Lower lobe of right lung (tissue), 2 donors: Measurements from ENCODE around the gene GSAP. TPM values are rescaled to one million over a fixed set of nuclear protein-coding genes. Genes with fewer than 3 reads are reported as not detected.
"Not testable (repeated sequence)": the region's sequence is repeated elsewhere in the genome, so short reads cannot be mapped to it uniquely, and the experiment has no call there.

Experiments used
- ATAC-seq, 2 donors: fragments of 200-7000 bp; cut with Tn5 transposase; one replicate each; pipeline ENCODE4 v1.9.1; 2020 to 2022; ENCODE audit warnings: mild to moderate bottlenecking in 2 of 2, moderate library complexity in 2 of 2
- DNase-seq: peaks from one replicate; pipeline ENCODE4 v3.0.0-alpha.2; 2020
- H3K27ac ChIP-seq: fragments of 200-600 bp; one replicate; pipeline ENCODE4 v1.8.0; 2022
- H3K27me3 ChIP-seq: fragments of 200-600 bp; one replicate; pipeline ENCODE4 v1.8.0; 2022; ENCODE audit warnings: low read depth
- H3K36me3 ChIP-seq: fragments of 200-600 bp; one replicate; pipeline ENCODE4 v1.8.0; 2022; ENCODE audit warnings: mild to moderate bottlenecking
- H3K4me1 ChIP-seq: fragments of 200-600 bp; one replicate; pipeline ENCODE4 v1.8.0; 2022
- H3K4me3 ChIP-seq: fragments of 200-600 bp; one replicate; pipeline ENCODE4 v1.8.0; 2022; ENCODE audit warnings: mild to moderate bottlenecking
- H3K9me3 ChIP-seq: fragments of 200-600 bp; one replicate; pipeline ENCODE4 v1.8.0; 2022
- intact Hi-C: fragments of 100-400 bp; cut with DNase I; formaldehyde crosslinking; loops from one replicate; pipeline ENCODE4 v1.11.0; 2022
- total RNA-seq: library from RNA; stranded (reverse); fragmentation: NEBNext Ultra II Directional; extraction: Animal tissue kit (Norgen Biotek cat#: 25700); gene quantifications from one replicate; pipeline ENCODE4 v1.2.1, GENCODE V29; 2021
- TF ChIP-seq, protein P1 (sequence below): fragments of 200-600 bp; IDR thresholded peaks from one replicate; pipeline ENCODE4 v1.8.0; 2022; ENCODE audit warnings: antibody characterized with exemption, mild to moderate bottlenecking
- donor health status: DM: no; HTN: yes; CAD: no; lungs with severe emphysema.

Gene GSAP
- total RNA-seq, 1 donor from 2014 or later, result 80.0 TPM

DNA sequence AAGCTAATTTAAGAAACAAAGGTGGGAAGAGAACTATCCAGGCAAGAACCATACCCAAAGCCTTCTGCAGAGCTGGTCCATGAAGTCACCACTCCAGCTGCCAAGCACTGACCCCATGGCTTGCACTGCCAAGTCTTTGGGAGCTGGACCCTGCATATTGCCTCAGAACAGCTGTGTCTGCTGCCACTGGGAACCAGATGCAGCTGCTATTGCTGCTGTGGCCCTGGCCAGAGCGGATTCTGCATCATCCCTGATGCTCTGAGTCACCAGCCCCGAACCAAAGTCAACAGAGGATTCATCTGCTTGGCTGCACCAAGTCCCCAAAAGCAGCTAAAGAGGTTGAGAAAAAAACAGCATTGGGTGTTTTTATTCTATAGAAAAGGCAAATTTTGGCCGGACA is 39.2 kb upstream of the GSAP start:
- no peak overlapping the region for H3K4me3 ChIP-seq
- no peaks in the 10 kb centered on the region for H3K36me3 ChIP-seq
- TF ChIP-seq, protein P1, sequence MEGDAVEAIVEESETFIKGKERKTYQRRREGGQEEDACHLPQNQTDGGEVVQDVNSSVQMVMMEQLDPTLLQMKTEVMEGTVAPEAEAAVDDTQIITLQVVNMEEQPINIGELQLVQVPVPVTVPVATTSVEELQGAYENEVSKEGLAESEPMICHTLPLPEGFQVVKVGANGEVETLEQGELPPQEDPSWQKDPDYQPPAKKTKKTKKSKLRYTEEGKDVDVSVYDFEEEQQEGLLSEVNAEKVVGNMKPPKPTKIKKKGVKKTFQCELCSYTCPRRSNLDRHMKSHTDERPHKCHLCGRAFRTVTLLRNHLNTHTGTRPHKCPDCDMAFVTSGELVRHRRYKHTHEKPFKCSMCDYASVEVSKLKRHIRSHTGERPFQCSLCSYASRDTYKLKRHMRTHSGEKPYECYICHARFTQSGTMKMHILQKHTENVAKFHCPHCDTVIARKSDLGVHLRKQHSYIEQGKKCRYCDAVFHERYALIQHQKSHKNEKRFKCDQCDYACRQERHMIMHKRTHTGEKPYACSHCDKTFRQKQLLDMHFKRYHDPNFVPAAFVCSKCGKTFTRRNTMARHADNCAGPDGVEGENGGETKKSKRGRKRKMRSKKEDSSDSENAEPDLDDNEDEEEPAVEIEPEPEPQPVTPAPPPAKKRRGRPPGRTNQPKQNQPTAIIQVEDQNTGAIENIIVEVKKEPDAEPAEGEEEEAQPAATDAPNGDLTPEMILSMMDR, result no peak
- no peak for DNase-seq
- peak in 1 of 2 donors; percentile 23 for ATAC-seq
- no peaks in the 10 kb centered on the region for H3K27me3 ChIP-seq
- H3K4me1 ChIP-seq, result peaks cover 14% of the 10 kb centered on the region
- intact Hi-C loops, result no loop called here
- no peak overlapping the region for H3K27ac ChIP-seq
- H3K9me3 ChIP-seq, result no peaks in the 10 kb centered on the region

DNA sequence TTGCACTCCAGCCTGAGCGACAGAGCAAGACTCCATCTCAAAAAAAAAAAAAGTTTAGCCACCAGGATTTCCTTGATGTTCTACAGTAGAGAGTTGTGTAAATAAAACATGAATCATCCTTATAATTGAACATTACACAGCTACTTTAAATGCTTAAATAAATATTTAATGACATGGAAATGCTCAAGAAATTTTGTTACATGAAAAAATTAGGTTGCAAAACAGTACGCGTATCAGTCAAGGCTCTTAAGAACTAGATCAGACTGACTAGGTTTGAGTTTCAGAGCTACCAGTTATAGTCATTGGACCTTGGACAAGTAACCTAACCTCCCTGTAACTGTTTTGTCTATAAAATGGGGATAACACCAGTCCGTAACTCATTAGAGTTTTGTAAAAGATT is 38.7 kb upstream of the GSAP start:
- Histone ChIP-seq H3K4me3 (no peak overlapping the region), H3K36me3 (no peaks in the 10 kb centered on the region), H3K27me3 (no peaks in the 10 kb centered on the region), H3K27ac (no peak overlapping the region), H3K9me3 (no peaks in the 10 kb centered on the region), H3K4me1 (peaks cover 14% of the 10 kb centered on the region)
- intact Hi-C loops, result no loop called here
- DNase-seq (no peak), ATAC-seq (peak; percentile 55 to 82)
- TF ChIP-seq, protein P1, result no peak

DNA sequence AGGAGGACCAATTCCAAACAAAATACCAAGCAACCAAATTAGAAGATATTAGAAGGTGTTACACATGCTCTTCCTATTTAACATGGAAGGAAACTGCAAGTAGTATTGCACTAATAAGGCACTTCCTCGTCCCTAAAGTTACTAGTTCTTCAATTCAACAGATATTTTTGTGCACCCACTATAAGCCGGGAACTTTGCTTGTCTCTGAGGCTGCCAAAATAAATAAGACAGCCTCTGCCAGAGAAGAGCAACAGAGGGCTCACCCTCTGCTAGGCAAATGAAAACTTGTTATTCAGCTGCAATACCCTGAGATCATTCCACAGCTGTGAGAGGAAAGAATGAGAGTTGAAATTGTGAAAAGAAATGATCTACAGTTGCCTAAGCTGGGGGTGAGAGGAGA is 37.4 kb upstream of the GSAP start:
- intact Hi-C loops, result no loop called here
- H3K36me3 ChIP-seq, result no peaks in the 10 kb centered on the region
- H3K27me3 ChIP-seq, result no peaks in the 10 kb centered on the region
- no peaks in the 10 kb centered on the region for H3K9me3 ChIP-seq
- DNase-seq, result no peak
- no peak overlapping the region for H3K27ac ChIP-seq
- ATAC-seq, result peak; percentile 37 to 38
- H3K4me3 ChIP-seq, result no peak overlapping the region
- TF ChIP-seq, protein P1, result no peak
- H3K4me1 ChIP-seq, result peaks cover 14% of the 10 kb centered on the region

DNA sequence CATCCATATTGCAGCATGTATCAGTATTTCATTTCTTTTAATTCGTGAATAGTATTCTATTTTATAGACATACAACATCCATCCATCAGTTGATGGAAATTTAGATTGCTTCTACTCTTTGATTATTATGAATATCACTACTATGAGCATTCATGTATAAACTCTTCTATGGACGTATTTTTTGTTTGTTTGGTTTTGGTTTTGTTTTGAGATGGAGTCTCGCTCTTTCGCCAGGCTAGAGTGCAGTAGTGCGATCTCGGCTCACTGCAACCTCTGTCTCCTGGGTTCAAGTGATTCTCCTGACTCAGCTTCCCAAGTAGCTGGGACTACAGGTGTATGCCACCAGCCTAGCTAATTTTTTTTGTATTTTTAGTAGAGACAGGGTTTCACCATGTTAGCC is 35.8 kb upstream of the GSAP start:
- H3K27ac ChIP-seq, H3K4me3 ChIP-seq, H3K36me3 ChIP-seq, ATAC-seq, H3K9me3 ChIP-seq, intact Hi-C loops, H3K27me3 ChIP-seq, DNase-seq: not testable (repeated sequence)
- H3K4me1 ChIP-seq, result peaks cover 14% of the 10 kb centered on the region

DNA sequence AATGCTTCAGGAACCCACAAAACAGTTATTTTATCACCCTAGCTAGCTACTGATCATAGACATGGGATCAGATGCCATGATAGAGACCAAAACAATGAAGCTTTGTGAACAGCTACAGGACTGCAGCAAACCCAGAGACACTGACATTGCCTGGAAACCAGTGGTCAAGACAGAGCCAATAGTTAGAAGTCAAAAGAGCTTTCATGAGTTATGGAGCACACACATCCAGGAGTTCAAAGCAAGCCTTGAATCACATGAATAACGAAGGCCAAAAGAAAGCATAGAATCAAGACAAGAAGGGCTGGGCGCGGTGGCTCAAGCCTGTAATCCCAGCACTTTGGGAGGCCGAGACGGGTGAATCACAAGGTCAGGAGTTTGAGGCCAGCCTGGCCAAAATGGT is 34.5 kb upstream of the GSAP start:
- no peaks in the 10 kb centered on the region for H3K27me3 ChIP-seq
- no peaks in the 10 kb centered on the region for H3K36me3 ChIP-seq
- intact Hi-C loops, result no loop called here
- ATAC-seq (no peak), DNase-seq (no peak)
- no peaks in the 10 kb centered on the region for H3K9me3 ChIP-seq
- peaks cover 14% of the 10 kb centered on the region for H3K4me1 ChIP-seq
- no peak overlapping the region for H3K4me3 ChIP-seq
- no peak overlapping the region for H3K27ac ChIP-seq
- TF ChIP-seq, protein P1, result no peak

DNA sequence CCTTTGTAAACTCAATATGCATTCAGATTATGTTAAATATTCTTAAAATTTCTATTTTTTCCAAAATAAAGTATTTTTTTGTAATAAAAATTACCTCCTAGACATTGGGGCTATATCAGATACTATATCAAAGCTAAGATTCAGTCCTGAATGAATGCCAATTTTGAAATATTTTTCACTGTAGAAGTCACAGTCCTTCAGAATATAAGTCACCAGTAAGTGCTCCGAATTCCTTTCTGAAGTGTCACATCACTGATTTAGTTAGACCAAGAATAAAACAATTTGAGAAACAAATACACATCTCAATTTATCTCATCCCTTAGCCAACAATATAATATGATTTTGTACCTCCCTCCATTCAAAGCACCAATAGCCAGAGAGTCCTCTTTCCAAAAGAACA is 33.9 kb upstream of the GSAP start:
- ATAC-seq, result peak in 1 of 2 donors; percentile 25
- no peaks in the 10 kb centered on the region for H3K36me3 ChIP-seq
- no peaks in the 10 kb centered on the region for H3K9me3 ChIP-seq
- H3K27ac ChIP-seq, result no peak overlapping the region
- no peak overlapping the region for H3K4me3 ChIP-seq
- TF ChIP-seq, protein P1, result no peak
- no peaks in the 10 kb centered on the region for H3K27me3 ChIP-seq
- H3K4me1 ChIP-seq, result peaks cover 10% of the 10 kb centered on the region
- no peak for DNase-seq
- intact Hi-C loops, result no loop called here
